Superior temporal gyrus (tissue), 1 donor: ENCODE measurements around the gene MAGIX.
A peak's percentile ranks its signal among the peaks of the same experiment; 100 is the strongest.
"Not testable (repeated sequence)": the region's sequence is repeated elsewhere in the genome, so short reads cannot be mapped to it uniquely, and the experiment has no call there.

ENCODE experiments used
- DNase-seq: peaks from one replicate; pipeline ENCODE4 v3.0.0-alpha.2; 2016; ENCODE audit errors: extremely low spot score

The MAGIX gene

GRCh38 chrX:49162620-49163019, at the start of gene MAGIX:
TSS of gene MAGIX (plus strand) at chrX:49162758. CDS start at chrX:49162890, 132 bp downstream.
- no peak for DNase-seq

GRCh38 chrX:49116076-49116475, 46.5 kb upstream of the MAGIX start:
- no peak for DNase-seq

GRCh38 chrX:49116716-49117115, 45.8 kb upstream of the MAGIX start:
- no peak for DNase-seq

- no peak for DNase-seq
Measured at GRCh38 chrX:49117581-49117980, 45.0 kb upstream of the MAGIX start.

GRCh38 chrX:49120091-49120490, 42.5 kb upstream of the MAGIX start:
- no peak for DNase-seq

GRCh38 chrX:49122499-49122898, 40.1 kb upstream of the MAGIX start:
- DNase-seq, result no peak

GRCh38 chrX:49127742-49128258, 34.8 kb upstream of the MAGIX start:
- not testable (repeated sequence) for DNase-seq

GRCh38 chrX:49129427-49129826, 33.1 kb upstream of the MAGIX start:
- no peak for DNase-seq

GRCh38 chrX:49132275-49132674, 30.3 kb upstream of the MAGIX start:
- DNase-seq, result not testable (repeated sequence)

GRCh38 chrX:49133759-49134158, 28.8 kb upstream of the MAGIX start:
- no peak for DNase-seq

- DNase-seq, result no peak
Measured at GRCh38 chrX:49137492-49137891, 25.1 kb upstream of the MAGIX start.

GRCh38 chrX:49139713-49140112, 22.8 kb upstream of the MAGIX start:
- DNase-seq, result no peak

- peak; percentile 17 for DNase-seq
Measured at GRCh38 chrX:49142264-49142663, 20.3 kb upstream of the MAGIX start.

GRCh38 chrX:49143154-49143553, 19.4 kb upstream of the MAGIX start:
- not testable (repeated sequence) for DNase-seq

GRCh38 chrX:49147282-49147681, 15.3 kb upstream of the MAGIX start:
- DNase-seq, result no peak

- no peak for DNase-seq
Measured at GRCh38 chrX:49147936-49148335, 14.6 kb upstream of the MAGIX start.

- not testable (repeated sequence) for DNase-seq
Measured at GRCh38 chrX:49148390-49149100, 14.0 kb upstream of the MAGIX start.

GRCh38 chrX:49149291-49149690, 13.3 kb upstream of the MAGIX start:
- not testable (repeated sequence) for DNase-seq

- no peak for DNase-seq
Measured at GRCh38 chrX:49153467-49153866, 9.1 kb upstream of the MAGIX start.

- DNase-seq, result peak; percentile 46
Measured at GRCh38 chrX:49155243-49155899, 7.2 kb upstream of the MAGIX start.

GRCh38 chrX:49155900-49156837, 6.4 kb upstream of the MAGIX start:
- peak; percentile 78 for DNase-seq

- DNase-seq, result no peak
Measured at GRCh38 chrX:49157194-49157593, 5.4 kb upstream of the MAGIX start.
